Measurements from ENCODE around the gene DMRTB1. TPM values are rescaled to one million over a fixed set of nuclear protein-coding genes. Genes with fewer than 3 reads are reported as not detected.

Gene DMRTB1
- total RNA-seq, 1 experiment from 2014 or later = not detected

GRCh38 chr1:53412285-53413174 is 46.7 kb upstream of the DMRTB1 start:
- Histone ChIP-seq H3K36me3 (ENCODE audit: control insufficient read depth in 1 of 2, insufficient read depth in 2 of 2, low read length in 2 of 2) (no peaks in the 10 kb centered on the region), H3K27me3 (ENCODE audit: insufficient read depth, low read length) (no peaks in the 10 kb centered on the region), H3K4me2 (ENCODE audit: low read length) (peak overlapping the region; percentile 76), H3K9ac (ENCODE audit: low read length) (peak overlapping the region; percentile 36), H4K20me1 (ENCODE audit: insufficient read depth) (no peaks in the 10 kb centered on the region), H3K27ac (ENCODE audit: low read depth, low read length) (peak overlapping the region; percentile 90), H3K9me3 (ENCODE audit: control insufficient read depth in 1 of 2, insufficient read depth in 1 of 2, low read depth in 1 of 2, low read length in 2 of 2) (no peaks in the 10 kb centered on the region), H3K4me3 (replicated peaks in 1 of 2; ENCODE audit: low read depth in 1 of 2, low read length in 2 of 2) (peak overlapping the region in 1 of 2 experiments; percentile 31; a peak in 2 of 4 replicates), H3K9me2 (ENCODE audit: insufficient read depth) (no peaks in the 10 kb centered on the region), H3K4me1 (ENCODE audit: control insufficient read depth in 1 of 2, insufficient read depth in 2 of 2, low read length in 2 of 2) (peaks cover 33 to 70% of the 10 kb centered on the region in 2 experiments), H3K79me2 (ENCODE audit: insufficient read depth, low read length) (no peaks in the 10 kb centered on the region), H2AFZ (ENCODE audit: low read depth, low read length, poor library complexity, severe bottlenecking) (peak overlapping the region; percentile 37)
- RAD21 ChIA-PET (ENCODE audit: low non-redundant PET in 1 of 2, low total read pairs in 2 of 2, uncharacterized antibody in 2 of 2, unreplicated experiment in 2 of 2) = interaction anchor here in 1 of 2 experiments (0.6 kb wide), 1 partner anchor 134 kb away, joined by 4 read pairs; no protein-coding TSS in a partner anchor
- CTCF ChIA-PET = interaction anchor here (1.1 to 1.5 kb wide), 2 partner anchors 19 to 38 kb away, joined by 4 read pairs; no protein-coding TSS in a partner anchor
- intact Hi-C loops (cut with micrococcal nuclease) = no loop called here
- POLR2A ChIA-PET = interaction anchor here (1.0 to 1.7 kb wide), 2 partner anchors 11 to 53 kb away, joined by 3 to 4 read pairs; no protein-coding TSS in a partner anchor
- DNase-seq (ENCODE audit: low read depth, low spot score) (no peak), ATAC-seq (no peak)
- TF ChIP-seq ZBTB33 (IDR thresholded peaks at IDR 0.05; ENCODE audit: extremely low read depth, insufficient replicate concordance, low read length) = no peak
- TF ChIP-seq REST (IDR thresholded peaks at IDR 0.05; ENCODE audit: low read depth) = no peak
- no peak for TF ChIP-seq EZH2 (IDR thresholded peaks at IDR 0.05)
- TF ChIP-seq MAX (IDR thresholded peaks at IDR 0.05) = no peak
- no peak for TF ChIP-seq CEBPB (IDR thresholded peaks at IDR 0.05; ENCODE audit: low read depth)
- no peak for TF ChIP-seq ZNF274 (IDR thresholded peaks at IDR 0.05; ENCODE audit: low read depth, low read length)
- TF ChIP-seq ELF1 (IDR thresholded peaks at IDR 0.05; ENCODE audit: borderline replicate concordance, low read depth) = no peak
- TF ChIP-seq CBX3 (IDR thresholded peaks at IDR 0.05; ENCODE audit: low read depth) = no peak
- TF ChIP-seq SP1 (IDR thresholded peaks at IDR 0.05; ENCODE audit: low read depth) = no peak
- TF ChIP-seq RAD21 (IDR thresholded peaks at IDR 0.05; ENCODE audit: low read depth) = no peak
- no peak for TF ChIP-seq POLR2AphosphoS5 (IDR thresholded peaks at IDR 0.05; ENCODE audit: low read depth, low read length)
- no peak for TF ChIP-seq YY1 (IDR thresholded peaks at IDR 0.05; ENCODE audit: extremely low read depth, insufficient replicate concordance, low read depth, low read length)
- no peak for TF ChIP-seq FOSL1 (IDR thresholded peaks at IDR 0.05; ENCODE audit: low read depth)
- no peak for TF ChIP-seq CTCF (IDR thresholded peaks at IDR 0.05 in 2 of 3, conservative IDR thresholded peaks at IDR 0.05 in 1 of 3; ENCODE audit: borderline replicate concordance in 1 of 3, insufficient read depth in 1 of 3, low read depth in 2 of 3, low read length in 2 of 3)
- TF ChIP-seq JUND (IDR thresholded peaks at IDR 0.05) = no peak
- TF ChIP-seq EGR1 (IDR thresholded peaks at IDR 0.05; ENCODE audit: low read depth) = no peak
- no peak for TF ChIP-seq SRF (IDR thresholded peaks at IDR 0.05; ENCODE audit: low read depth)
- no peak for TF ChIP-seq SIN3A (IDR thresholded peaks at IDR 0.05; ENCODE audit: low read depth)
- no peak for TF ChIP-seq POLR2A (IDR thresholded peaks at IDR 0.05; ENCODE audit: borderline replicate concordance, extremely low read depth, insufficient read depth, insufficient read length)
- TF ChIP-seq ZFX (IDR thresholded peaks at IDR 0.05) = no peak
- no TSS peak for BruUV-seq (replicated peaks)
